Lung microvascular endothelial cell (primary cell): ENCODE data around the gene TMEM204. TPM values are rescaled to one million over a fixed set of nuclear protein-coding genes. Genes with fewer than 3 reads are reported as not detected.

ENCODE experiments used
- DNase-seq, 2 donors: peaks; one replicate each; pipeline versions ENCODE4 v3.0.0 to v3.0.0-alpha.2; 2010; ENCODE audit warnings: low read depth in 2 of 2
- total RNA-seq: library from RNA; depleted of rRNA; stranded (reverse); fragments of >200 nt; gene quantifications from 2 replicates; pipeline ENCODE4 v1.2.1, GENCODE V29; 2014

TMEM204 gene
- total RNA-seq, 1 donor from 2014 or later = 101 TPM

GRCh38 chr16:1520461-1520860, 13.0 kb upstream of the TMEM204 start:
- no peak for DNase-seq

GRCh38 chr16:1523581-1524245, 9.8 kb upstream of the TMEM204 start:
- no peak for DNase-seq

DNA sequence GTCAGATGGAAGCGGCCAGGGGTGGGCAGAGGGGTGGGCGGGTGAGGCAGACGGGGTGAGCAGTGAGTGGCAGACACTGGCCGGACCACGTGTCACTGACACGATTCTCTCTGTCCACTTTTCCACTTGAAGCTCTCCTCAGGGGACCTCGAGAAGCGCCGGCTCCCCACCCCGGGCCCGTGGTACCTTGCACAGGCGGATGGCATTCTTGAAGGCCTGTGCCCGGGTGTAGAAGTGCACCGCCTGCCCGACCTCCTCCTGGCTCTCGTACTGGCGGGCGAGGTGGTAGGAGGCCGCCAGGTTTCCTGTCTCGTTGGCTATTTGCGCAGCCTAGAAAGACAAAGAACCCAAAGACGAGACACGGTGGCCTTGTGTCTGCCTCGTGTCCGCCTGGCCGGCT, 9.1 kb upstream of the TMEM204 start:
- no peak for DNase-seq

- no peak for DNase-seq
Measured at GRCh38 chr16:1525871-1526607, 7.4 kb upstream of the TMEM204 start.

GRCh38 chr16:1526608-1527555, 6.6 kb upstream of the TMEM204 start:
- peak in 1 of 2 donors; percentile 23 for DNase-seq

GRCh38 chr16:1527836-1528811, 5.3 kb upstream of the TMEM204 start:
- peak; percentile 59 to 81 for DNase-seq

DNA sequence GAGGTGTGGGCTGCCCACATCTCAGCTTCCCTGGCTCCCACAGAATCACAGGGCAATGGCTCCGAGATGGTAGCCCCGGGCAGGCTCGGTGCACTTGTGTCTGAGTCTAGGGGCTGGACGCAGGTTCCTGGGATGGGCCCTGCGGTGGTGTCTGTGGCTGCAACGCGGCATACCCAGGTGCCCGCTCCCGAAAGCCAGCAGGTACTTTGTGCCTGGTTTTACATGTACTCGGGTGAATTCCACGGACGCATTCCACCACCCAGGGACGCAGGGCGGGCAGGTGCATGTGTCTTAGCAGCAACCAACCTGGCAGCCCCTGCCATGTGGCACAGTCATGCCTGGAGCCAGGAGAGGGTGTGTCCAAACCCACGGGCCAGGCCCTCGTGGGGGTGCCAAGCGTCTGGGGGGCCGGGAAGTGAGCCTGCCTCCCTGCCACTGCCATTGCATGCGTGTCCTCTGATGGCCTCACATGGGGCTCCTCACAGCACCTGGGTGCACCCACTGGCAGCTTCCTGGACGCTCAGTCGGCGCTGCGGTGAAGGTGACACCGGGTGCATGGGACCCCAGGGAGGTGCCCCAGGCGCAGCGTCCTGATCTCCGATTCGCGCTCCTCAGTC, 4.4 kb upstream of the TMEM204 start:
- no peak for DNase-seq

DNA sequence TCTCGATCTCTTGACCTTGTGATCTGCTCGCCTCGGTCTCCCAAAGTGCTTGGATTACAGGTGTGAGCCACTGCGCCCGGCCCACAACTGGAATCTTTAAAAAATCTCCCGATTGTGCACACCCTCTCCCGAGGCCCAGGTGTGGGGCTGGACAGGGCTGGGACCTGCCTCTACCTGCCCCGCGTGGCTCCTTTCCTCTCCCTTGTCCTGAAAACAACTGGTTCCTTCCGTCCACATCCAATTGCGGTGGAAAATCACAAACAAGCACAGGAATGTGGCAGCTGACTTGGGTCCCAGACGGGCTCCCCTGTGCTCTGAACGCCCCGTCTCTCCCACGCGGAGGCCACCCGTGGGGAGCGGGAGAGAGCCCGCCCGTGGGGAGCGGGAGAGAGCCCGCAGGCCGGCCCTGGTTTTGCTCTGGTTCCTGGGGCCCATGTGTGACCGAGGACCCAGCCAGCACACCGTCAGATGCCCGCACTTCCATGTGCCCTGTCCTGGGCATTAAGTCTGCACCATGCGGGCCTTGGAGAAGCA, 3.0 kb upstream of the TMEM204 start:
- no peak for DNase-seq

DNA sequence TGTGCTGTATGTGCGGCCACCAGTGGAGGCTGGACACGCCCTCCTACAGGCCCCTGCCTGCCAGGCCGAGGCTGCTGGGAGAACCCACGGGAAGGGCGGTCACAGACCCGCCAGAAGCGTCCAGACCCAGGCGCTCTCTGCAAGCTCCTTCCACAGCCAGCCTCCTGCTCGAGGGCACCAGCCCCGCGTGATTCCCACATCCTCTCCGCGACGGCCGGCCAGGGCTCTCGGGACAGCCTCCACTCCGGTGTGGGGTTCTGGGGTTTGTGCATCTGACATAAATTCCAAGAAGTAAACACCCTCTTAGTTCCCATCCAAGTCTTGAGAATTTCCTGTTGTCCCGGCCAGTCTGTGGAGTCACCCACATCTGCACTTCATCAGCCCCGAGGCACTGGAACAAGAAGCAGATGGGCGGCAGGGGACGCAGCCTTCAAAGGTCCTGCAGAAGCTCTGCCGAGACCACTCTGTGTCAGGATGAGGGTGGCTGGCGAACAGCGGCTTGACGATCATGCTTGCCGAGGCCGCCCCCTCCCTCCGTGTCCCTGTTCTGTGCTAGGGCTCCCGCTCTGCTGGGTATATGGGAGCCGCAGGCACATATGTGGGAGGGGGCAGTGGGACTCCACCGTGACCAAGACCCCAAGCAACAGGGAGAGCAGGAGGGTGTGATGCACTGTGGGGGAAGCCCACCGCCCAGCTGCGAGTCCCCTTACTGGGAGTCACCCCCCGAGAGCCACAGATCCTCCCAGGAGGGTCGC, 2.4 kb upstream of the TMEM204 start:
- peak in 1 of 2 donors; percentile 45 for DNase-seq

GRCh38 chr16:1531638-1531910, 1.9 kb upstream of the TMEM204 start:
- DNase-seq = no peak

GRCh38 chr16:1532081-1532760, 1.2 kb upstream of the TMEM204 start:
- DNase-seq = peak; percentile 32 to 60

DNA sequence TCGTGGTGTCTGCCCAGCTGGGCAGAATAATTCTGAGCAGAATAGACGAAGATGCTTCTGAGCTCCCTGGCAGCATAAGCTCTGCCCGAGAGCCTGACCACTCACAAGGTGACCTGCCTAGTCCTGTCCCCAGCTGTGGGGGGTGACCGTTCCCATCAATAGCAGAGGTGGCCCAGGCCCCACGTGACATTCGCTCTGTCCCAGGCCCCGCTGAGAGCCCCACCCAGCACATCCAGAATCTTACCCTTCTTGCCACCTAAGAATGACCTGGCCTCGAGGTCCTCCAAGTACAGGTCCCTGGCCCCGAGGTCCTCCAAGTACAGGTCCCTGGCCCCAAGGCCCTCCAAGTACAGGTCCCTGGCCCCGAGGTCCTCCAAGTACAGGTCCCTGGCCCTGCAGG, 695 bp upstream of the TMEM204 start:
- DNase-seq = no peak

- DNase-seq = peak; percentile 48 to 55
Measured at GRCh38 chr16:1534021-1535020, 855 bp downstream of the TMEM204 start.

- DNase-seq = peak in 1 of 2 donors; percentile 22
Measured at GRCh38 chr16:1535391-1536291, 2.2 kb downstream of the TMEM204 start.

DNA sequence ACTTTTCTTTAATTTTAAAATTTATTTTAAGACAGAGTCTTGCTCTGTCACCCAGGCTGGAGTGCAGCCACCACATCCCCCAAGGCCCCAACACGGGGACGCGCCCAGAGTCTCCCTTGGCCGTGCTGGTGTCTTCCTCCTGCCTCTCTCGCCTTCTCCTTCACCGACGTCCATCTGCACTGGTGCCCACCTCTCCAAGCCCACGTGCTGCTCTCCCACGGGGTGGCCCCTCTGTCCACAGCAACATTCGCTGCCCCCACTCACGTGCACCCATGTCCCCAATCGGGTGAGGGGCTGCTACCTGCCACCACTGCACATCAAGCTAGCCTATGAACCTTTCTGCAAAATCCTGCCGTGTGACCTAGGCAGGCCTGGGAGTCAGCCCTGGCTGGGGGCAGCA, 3.1 kb downstream of the TMEM204 start:
- no peak for DNase-seq

- DNase-seq = no peak
Measured at GRCh38 chr16:1537138-1537577, 3.7 kb downstream of the TMEM204 start.
